HCT116 (cell line): ENCODE measurements around the gene IGSF6.

Experiments used
- CTCF ChIP-seq, 3 experiments: fragments of 200-600 bp in 1 of 3; sonication (generic) in 1 of 3; IDR thresholded peaks in 2 of 3; conservative IDR thresholded peaks in 1 of 3; 2 replicates each; pipeline ENCODE4 v1.5.1; 2012 to 2017; ENCODE audit warnings: low read depth in 2 of 3, low read length in 2 of 3, antibody characterized with exemption in 1 of 3, borderline replicate concordance in 1 of 3, control low read depth in 1 of 3, mild to moderate bottlenecking in 1 of 3, mixed read lengths in 1 of 3, mixed run types in 1 of 3, moderate library complexity in 1 of 3; ENCODE audit not compliant: insufficient read depth in 1 of 3
- EZH2 ChIP-seq: fragments of 200-600 bp; sonication (generic); IDR thresholded peaks from 2 replicates; pipeline ENCODE4 v1.6.1; 2017; ENCODE audit warnings: antibody characterized with exemption, mixed run types
- POLR2A ChIP-seq: IDR thresholded peaks from 2 replicates; pipeline ENCODE4 v1.7.0; 2011; ENCODE audit warnings: borderline replicate concordance; ENCODE audit not compliant: insufficient read depth, insufficient read length; ENCODE audit errors: extremely low read depth
- ZNF274 ChIP-seq: fragments of 200-500 bp; sonication (Bioruptor generic); IDR thresholded peaks from 2 replicates; pipeline ENCODE4 v1.6.1; 2014; ENCODE audit warnings: mild to moderate bottlenecking, low read depth, low read length, inconsistent platforms

DNA sequence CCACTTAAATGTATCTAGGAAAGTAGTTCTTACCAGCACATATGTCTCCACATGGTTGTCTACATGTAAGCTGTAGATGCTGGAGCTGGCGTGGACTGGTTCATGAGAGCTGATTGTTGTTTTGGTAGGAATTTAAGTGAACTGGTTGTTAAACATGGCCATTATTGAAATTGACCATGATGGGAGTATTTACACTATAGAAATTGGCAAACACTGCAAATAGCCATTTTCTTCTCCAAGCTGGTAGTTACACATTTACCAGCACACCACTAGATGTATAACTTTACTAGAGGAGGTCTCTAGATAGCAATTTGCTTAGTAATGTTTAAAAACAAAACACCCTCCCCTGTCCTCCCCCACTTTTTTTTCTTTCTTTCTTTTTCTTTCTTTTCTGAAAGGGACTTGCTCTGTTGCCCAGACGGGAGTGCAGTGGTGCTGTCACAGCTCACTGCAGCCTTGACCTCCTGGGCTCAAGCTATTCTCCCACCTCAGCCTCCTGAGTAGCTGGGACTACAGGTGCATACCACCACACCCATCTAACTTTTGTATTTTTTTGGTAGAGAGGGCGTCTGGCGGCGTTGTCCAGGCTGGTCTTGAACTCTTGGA, 24.2 kb downstream of the IGSF6 start:
- TF ChIP-seq EZH2: no peak
- no peak for TF ChIP-seq CTCF (IDR thresholded peaks at IDR 0.05 in 2 of 3, conservative IDR thresholded peaks at IDR 0.05 in 1 of 3; ENCODE audit: borderline replicate concordance in 1 of 3, insufficient read depth in 1 of 3, low read depth in 2 of 3, low read length in 2 of 3)
- TF ChIP-seq POLR2A: no peak
- no peak for TF ChIP-seq ZNF274
